ENCODE measurements around the gene KIF26B. TPM values are rescaled to one million over a fixed set of nuclear protein-coding genes. Genes with fewer than 3 reads are reported as not detected.

Gene KIF26B
- polyA plus RNA-seq, 2 of the 4 experiments (the other 2 are of a cell fraction), result 0.01 to 0.04 TPM

- POLR2A ChIA-PET, result no interaction called here
- ATAC-seq (no peak), FAIRE-seq (no peak), DNase-seq (ENCODE audit: low read depth in 1 of 2, low spot score in 1 of 2) (no peak)
- no peak overlapping the region for H3K27ac ChIP-seq
- CTCF ChIA-PET, result no interaction called here
- H3K4me3 ChIP-seq, result no peak overlapping the region
- no peaks in the 10 kb centered on the region for H3K9me3 ChIP-seq
- no peak overlapping the region for H3K4me2 ChIP-seq
- H3K4me1 ChIP-seq, result no peaks in the 10 kb centered on the region
- WGBS (ENCODE audit: missing lambda C conversion rate), result 47% methylated on average over 12 of the region's 12 CpGs
- TF ChIP-seq TP53 (CRISPR knock-in tag; IDR thresholded peaks at IDR 0.05) (no peak), ELK1 (IDR thresholded peaks at IDR 0.05; ENCODE audit: low read depth, low read length) (no peak), PBX3 (IDR thresholded peaks at IDR 0.05) (no peak), CHD2 (IDR thresholded peaks at IDR 0.05; ENCODE audit: low read length, partially characterized antibody) (no peak), ZC3H11A (IDR thresholded peaks at IDR 0.05) (no peak), CHD4 (IDR thresholded peaks at IDR 0.05; ENCODE audit: borderline replicate concordance) (no peak), MAZ (IDR thresholded peaks at IDR 0.05; ENCODE audit: borderline replicate concordance, low read depth, low read length) (no peak), FOSB (CRISPR knock-in tag; IDR thresholded peaks at IDR 0.05) (no peak), GATA3 (IDR thresholded peaks at IDR 0.05; ENCODE audit: borderline replicate concordance) (no peak), ZSCAN20 (CRISPR knock-in tag; IDR thresholded peaks at IDR 0.05) (no peak), PHF8 (IDR thresholded peaks at IDR 0.05; ENCODE audit: borderline replicate concordance, low read depth) (no peak), CEBPB (IDR thresholded peaks at IDR 0.05) (no peak), ZNF302 (CRISPR knock-in tag; IDR thresholded peaks at IDR 0.05) (no peak)
These were observed 65.7 kb downstream of the KIF26B start for GRCh38 chr1:245220381-245220985.

GRCh38 chr1:245221805-245222204 lies 67.0 kb downstream of the KIF26B start:
- no peak overlapping the region for H3K4me2 ChIP-seq
- ChIA-PET POLR2A (no interaction called here), CTCF (no interaction called here)
- ATAC-seq, result no peak
- no peaks in the 10 kb centered on the region for H3K4me1 ChIP-seq
- no peaks in the 10 kb centered on the region for H3K9me3 ChIP-seq
- no peak for FAIRE-seq
- 48% methylated on average over 6 of the region's 6 CpGs for WGBS (ENCODE audit: missing lambda C conversion rate)
- DNase-seq (ENCODE audit: low read depth in 1 of 2, low spot score in 1 of 2), result no peak
- TF ChIP-seq HOXA7 (CRISPR knock-in tag; IDR thresholded peaks at IDR 0.05), result no peak
- TF ChIP-seq MAZ (IDR thresholded peaks at IDR 0.05; ENCODE audit: borderline replicate concordance, low read depth, low read length), result no peak
- no peak for TF ChIP-seq RNF2 (IDR thresholded peaks at IDR 0.05; ENCODE audit: borderline replicate concordance, low read depth)
- no peak for TF ChIP-seq KDM1A (IDR thresholded peaks at IDR 0.05; ENCODE audit: low read depth)
- TF ChIP-seq RCOR1 (IDR thresholded peaks at IDR 0.05; ENCODE audit: low read depth, low read length), result no peak
- TF ChIP-seq BCL3 (IDR thresholded peaks at IDR 0.05), result no peak
- H3K27ac ChIP-seq, result no peak overlapping the region
- no peak overlapping the region for H3K4me3 ChIP-seq

- TF ChIP-seq FOXS1 (CRISPR knock-in tag; IDR thresholded peaks at IDR 0.05), result no peak
- no peak for TF ChIP-seq MAX (IDR thresholded peaks at IDR 0.05)
- TF ChIP-seq TP53 (CRISPR knock-in tag; IDR thresholded peaks at IDR 0.05), result no peak
- no peak for DNase-seq (ENCODE audit: low read depth in 1 of 2, low spot score in 1 of 2)
- WGBS (ENCODE audit: missing lambda C conversion rate), result 10% methylated on average over 2 of the region's 2 CpGs
- ChIA-PET POLR2A (no interaction called here), CTCF (no interaction called here)
- H3K9me3 ChIP-seq, result no peaks in the 10 kb centered on the region
- H3K4me3 ChIP-seq, result no peak overlapping the region
- no peak overlapping the region for H3K27ac ChIP-seq
- FAIRE-seq, result no peak
- H3K4me1 ChIP-seq, result no peaks in the 10 kb centered on the region
- ATAC-seq, result no peak
- H3K4me2 ChIP-seq, result no peak overlapping the region
These were observed 68.3 kb downstream of the KIF26B start for GRCh38 chr1:245222931-245223595.

All from A549 (cell line).